ENCODE data around the gene INAFM2.

Gene INAFM2

DNA sequence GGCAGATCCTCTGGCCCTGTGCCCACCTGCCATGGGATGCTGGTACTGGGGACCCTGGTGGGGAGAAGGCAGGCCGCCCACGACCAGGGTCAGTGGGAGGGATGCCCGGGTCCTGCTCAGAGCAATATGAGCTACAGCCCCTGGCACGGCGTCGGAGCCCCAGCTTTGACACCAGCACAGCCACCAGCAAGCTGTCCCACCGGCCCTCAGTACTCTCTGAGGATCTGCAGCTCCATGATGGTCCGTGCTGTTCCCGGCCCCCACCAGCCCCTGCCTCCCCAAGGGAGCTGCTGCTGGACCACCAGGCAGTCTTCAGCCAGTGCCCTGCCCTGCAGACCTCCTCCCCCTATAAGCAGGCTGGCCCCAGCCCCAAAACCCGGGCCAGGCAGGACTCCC lies 46.0 kb downstream of the INAFM2 start:
- H3K36me3 Mint-ChIP-seq (ENCODE audit: low read depth): no peaks in the 10 kb centered on the region
- no peaks in the 10 kb centered on the region for H3K9me3 Mint-ChIP-seq
- peaks cover 9% of the 10 kb centered on the region for H3K27me3 Mint-ChIP-seq (ENCODE audit: low read depth)
- peak overlapping the region; percentile 16 for H3K4me3 Mint-ChIP-seq
- H3K4me1 Mint-ChIP-seq (ENCODE audit: low read depth): peaks cover 13% of the 10 kb centered on the region
- no peak overlapping the region for H3K27ac Mint-ChIP-seq

GRCh38 chr15:40369971-40370370 lies 46.5 kb downstream of the INAFM2 start:
- Mint-ChIP-seq H3K4me1 (ENCODE audit: low read depth) (peaks cover 13% of the 10 kb centered on the region), H3K27ac (no peak overlapping the region), H3K4me3 (no peak overlapping the region), H3K27me3 (ENCODE audit: low read depth) (peaks cover 9% of the 10 kb centered on the region), H3K36me3 (ENCODE audit: low read depth) (no peaks in the 10 kb centered on the region), H3K9me3 (no peaks in the 10 kb centered on the region)

DNA sequence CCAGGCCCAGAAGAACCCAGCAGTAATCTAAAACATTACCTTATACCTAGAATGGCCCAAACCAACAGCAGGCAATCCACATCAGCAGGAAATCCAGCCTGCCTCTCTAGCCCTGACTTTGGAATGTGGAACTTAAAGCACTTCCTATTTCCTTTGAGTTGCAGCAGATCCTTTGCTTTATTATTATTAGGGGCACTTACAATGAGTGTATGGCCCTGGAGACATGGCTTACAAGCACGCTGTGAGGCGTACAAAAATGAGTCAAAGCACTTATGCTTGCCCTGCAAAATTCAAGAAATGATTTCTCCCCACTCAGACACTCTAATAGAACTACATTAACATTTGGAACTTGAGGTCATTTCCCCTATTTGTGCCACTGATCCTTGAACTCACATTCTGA lies 49.5 kb downstream of the INAFM2 start:
- H3K27ac Mint-ChIP-seq: no peak overlapping the region

More for the DNA sequence above, 49.5 kb downstream of the INAFM2 start:
- H3K4me3 Mint-ChIP-seq: no peak overlapping the region
- H3K27me3 Mint-ChIP-seq (ENCODE audit: low read depth): peaks cover 13% of the 10 kb centered on the region
- H3K9me3 Mint-ChIP-seq: no peaks in the 10 kb centered on the region
- H3K4me1 Mint-ChIP-seq (ENCODE audit: low read depth): peaks cover 4% of the 10 kb centered on the region
- no peaks in the 10 kb centered on the region for H3K36me3 Mint-ChIP-seq (ENCODE audit: low read depth)
